ENCODE measurements around the gene SLC27A1. TPM values are rescaled to one million over a fixed set of nuclear protein-coding genes. Genes with fewer than 3 reads are reported as not detected.

The SLC27A1 gene
- total and polyA plus RNA-seq, 9 of the 15 experiments (the other 6 are each of a cell fraction or from before 2014, with no cell fraction given): 0.06 to 3.0 (median 1.1) TPM

DNA sequence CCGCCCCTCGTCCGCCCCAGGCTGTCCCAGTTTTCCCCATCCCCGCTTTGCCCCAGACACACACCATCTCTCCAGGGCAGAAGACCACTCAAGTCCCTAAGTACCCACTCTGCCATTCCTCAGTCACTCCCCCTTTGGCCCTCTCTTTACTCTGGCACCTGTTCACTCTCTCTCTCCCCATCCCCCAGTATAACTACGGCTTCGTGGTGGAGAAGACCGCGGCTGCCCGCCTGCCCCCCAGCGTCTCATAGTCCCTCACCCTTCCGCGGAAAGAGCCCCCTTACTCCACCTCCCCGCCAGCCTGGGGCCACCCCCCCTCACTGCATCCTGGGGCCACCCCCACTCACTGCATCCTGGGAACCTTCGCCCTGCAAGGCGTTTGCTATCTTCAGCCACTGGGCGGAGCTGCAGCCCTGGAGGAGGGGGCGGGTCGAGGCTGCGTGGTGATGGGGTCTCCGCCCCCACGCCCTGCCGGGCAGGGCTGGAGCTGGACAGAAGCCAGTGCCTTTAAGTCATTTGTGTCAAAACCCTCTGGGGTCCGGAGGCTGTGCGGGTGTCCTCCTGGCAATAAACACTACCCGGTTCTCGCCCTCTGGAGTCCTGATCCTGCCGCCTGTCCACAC lies 45.5 kb upstream of the SLC27A1 start (continued):
- no peak for TF ChIP-seq NCOA2 (IDR thresholded peaks at IDR 0.05; ENCODE audit: partially characterized antibody in 2 of 2)
- no peak for TF ChIP-seq NFIX (CRISPR knock-in tag; IDR thresholded peaks at IDR 0.05; ENCODE audit: low read depth)
- no peak for TF ChIP-seq ZNF695 (CRISPR knock-in tag; IDR thresholded peaks at IDR 0.05)
- 0 out of 2 replicates have a peak, but pooled peaks have one; percentile 43 for TF ChIP-seq NBN (IDR thresholded peaks at IDR 0.05; ENCODE audit: low read depth)
- no peak for TF ChIP-seq SPI1 (IDR thresholded peaks at IDR 0.05; ENCODE audit: borderline replicate concordance, low read depth, low read length)
- TF ChIP-seq ZNF77 (CRISPR knock-in tag; IDR thresholded peaks at IDR 0.05): no peak
- TF ChIP-seq, protein P1, sequence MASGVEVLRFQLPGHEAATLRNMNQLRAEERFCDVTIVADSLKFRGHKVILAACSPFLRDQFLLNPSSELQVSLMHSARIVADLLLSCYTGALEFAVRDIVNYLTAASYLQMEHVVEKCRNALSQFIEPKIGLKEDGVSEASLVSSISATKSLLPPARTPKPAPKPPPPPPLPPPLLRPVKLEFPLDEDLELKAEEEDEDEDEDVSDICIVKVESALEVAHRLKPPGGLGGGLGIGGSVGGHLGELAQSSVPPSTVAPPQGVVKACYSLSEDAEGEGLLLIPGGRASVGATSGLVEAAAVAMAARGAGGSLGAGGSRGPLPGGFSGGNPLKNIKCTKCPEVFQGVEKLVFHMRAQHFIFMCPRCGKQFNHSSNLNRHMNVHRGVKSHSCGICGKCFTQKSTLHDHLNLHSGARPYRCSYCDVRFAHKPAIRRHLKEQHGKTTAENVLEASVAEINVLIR (CRISPR knock-in tag; IDR thresholded peaks at IDR 0.05): no peak
- TF ChIP-seq KAT8 (IDR thresholded peaks at IDR 0.05; ENCODE audit: low read depth): no peak
- no peak for TF ChIP-seq ZSCAN32 (CRISPR knock-in tag; IDR thresholded peaks at IDR 0.05)
- TF ChIP-seq ZNF197 (CRISPR knock-in tag; IDR thresholded peaks at IDR 0.05; ENCODE audit: low read depth): no peak
- no peak for TF ChIP-seq POLR2A (conservative IDR thresholded peaks at IDR 0.05)
- no peak for TF ChIP-seq ZNF764 (CRISPR knock-in tag; IDR thresholded peaks at IDR 0.05; ENCODE audit: low read depth)
- TF ChIP-seq GABPB1 (CRISPR knock-in tag; IDR thresholded peaks at IDR 0.05): peak; percentile 46; the same call in 1 of the 2 replicates
- no peak for TF ChIP-seq IFI16 (CRISPR knock-in tag; IDR thresholded peaks at IDR 0.05)
- no peak for TF ChIP-seq GATAD2A (IDR thresholded peaks at IDR 0.05)
- TF ChIP-seq, protein P2, sequence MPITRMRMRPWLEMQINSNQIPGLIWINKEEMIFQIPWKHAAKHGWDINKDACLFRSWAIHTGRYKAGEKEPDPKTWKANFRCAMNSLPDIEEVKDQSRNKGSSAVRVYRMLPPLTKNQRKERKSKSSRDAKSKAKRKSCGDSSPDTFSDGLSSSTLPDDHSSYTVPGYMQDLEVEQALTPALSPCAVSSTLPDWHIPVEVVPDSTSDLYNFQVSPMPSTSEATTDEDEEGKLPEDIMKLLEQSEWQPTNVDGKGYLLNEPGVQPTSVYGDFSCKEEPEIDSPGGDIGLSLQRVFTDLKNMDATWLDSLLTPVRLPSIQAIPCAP (CRISPR knock-in tag; IDR thresholded peaks at IDR 0.05; ENCODE audit: borderline replicate concordance): no peak
- TF ChIP-seq, protein P3, sequence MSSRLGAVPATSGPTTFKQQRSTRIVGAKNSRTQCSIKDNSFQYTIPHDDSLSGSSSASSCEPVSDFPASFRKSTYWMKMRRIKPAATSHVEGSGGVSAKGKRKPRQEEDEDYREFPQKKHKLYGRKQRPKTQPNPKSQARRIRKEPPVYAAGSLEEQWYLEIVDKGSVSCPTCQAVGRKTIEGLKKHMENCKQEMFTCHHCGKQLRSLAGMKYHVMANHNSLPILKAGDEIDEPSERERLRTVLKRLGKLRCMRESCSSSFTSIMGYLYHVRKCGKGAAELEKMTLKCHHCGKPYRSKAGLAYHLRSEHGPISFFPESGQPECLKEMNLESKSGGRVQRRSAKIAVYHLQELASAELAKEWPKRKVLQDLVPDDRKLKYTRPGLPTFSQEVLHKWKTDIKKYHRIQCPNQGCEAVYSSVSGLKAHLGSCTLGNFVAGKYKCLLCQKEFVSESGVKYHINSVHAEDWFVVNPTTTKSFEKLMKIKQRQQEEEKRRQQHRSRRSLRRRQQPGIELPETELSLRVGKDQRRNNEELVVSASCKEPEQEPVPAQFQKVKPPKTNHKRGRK (tag; IDR thresholded peaks at IDR 0.05): no peak
- TF ChIP-seq, protein P4, sequence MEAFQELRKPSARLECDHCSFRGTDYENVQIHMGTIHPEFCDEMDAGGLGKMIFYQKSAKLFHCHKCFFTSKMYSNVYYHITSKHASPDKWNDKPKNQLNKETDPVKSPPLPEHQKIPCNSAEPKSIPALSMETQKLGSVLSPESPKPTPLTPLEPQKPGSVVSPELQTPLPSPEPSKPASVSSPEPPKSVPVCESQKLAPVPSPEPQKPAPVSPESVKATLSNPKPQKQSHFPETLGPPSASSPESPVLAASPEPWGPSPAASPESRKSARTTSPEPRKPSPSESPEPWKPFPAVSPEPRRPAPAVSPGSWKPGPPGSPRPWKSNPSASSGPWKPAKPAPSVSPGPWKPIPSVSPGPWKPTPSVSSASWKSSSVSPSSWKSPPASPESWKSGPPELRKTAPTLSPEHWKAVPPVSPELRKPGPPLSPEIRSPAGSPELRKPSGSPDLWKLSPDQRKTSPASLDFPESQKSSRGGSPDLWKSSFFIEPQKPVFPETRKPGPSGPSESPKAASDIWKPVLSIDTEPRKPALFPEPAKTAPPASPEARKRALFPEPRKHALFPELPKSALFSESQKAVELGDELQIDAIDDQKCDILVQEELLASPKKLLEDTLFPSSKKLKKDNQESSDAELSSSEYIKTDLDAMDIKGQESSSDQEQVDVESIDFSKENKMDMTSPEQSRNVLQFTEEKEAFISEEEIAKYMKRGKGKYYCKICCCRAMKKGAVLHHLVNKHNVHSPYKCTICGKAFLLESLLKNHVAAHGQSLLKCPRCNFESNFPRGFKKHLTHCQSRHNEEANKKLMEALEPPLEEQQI (IDR thresholded peaks at IDR 0.05): no peak
- TF ChIP-seq, protein P5, sequence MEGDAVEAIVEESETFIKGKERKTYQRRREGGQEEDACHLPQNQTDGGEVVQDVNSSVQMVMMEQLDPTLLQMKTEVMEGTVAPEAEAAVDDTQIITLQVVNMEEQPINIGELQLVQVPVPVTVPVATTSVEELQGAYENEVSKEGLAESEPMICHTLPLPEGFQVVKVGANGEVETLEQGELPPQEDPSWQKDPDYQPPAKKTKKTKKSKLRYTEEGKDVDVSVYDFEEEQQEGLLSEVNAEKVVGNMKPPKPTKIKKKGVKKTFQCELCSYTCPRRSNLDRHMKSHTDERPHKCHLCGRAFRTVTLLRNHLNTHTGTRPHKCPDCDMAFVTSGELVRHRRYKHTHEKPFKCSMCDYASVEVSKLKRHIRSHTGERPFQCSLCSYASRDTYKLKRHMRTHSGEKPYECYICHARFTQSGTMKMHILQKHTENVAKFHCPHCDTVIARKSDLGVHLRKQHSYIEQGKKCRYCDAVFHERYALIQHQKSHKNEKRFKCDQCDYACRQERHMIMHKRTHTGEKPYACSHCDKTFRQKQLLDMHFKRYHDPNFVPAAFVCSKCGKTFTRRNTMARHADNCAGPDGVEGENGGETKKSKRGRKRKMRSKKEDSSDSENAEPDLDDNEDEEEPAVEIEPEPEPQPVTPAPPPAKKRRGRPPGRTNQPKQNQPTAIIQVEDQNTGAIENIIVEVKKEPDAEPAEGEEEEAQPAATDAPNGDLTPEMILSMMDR (IDR thresholded peaks at IDR 0.05 in 2 of 3, conservative IDR thresholded peaks at IDR 0.05 in 1 of 3; ENCODE audit: insufficient read depth in 2 of 3, low read depth in 1 of 3, low read length in 3 of 3): peak; percentile 78 to 87 (median 80)
- no peak for TF ChIP-seq TSC22D4 (tag; IDR thresholded peaks at IDR 0.05)
- TF ChIP-seq TAF9B (IDR thresholded peaks at IDR 0.05; ENCODE audit: partially characterized antibody): no peak
- no peak for TF ChIP-seq ZNF778 (CRISPR knock-in tag; IDR thresholded peaks at IDR 0.05)
